Lung (tissue), 13 donors: ENCODE results near the gene CHST13. TPM values are rescaled to one million over a fixed set of nuclear protein-coding genes. Genes with fewer than 3 reads are reported as not detected.
"Not testable (repeated sequence)": the region's sequence is repeated elsewhere in the genome, so short reads cannot be mapped to it uniquely, and the experiment has no call there.

Experiments
- ATAC-seq: fragments of 200-7000 bp; cut with Tn5 transposase; one replicate; pipeline ENCODE4 v1.9.1; 2020; ENCODE audit warnings: moderate number of reproducible peaks; ENCODE audit not compliant: insufficient read depth, low FRiP score
- DNase-seq, 3 donors: peaks; one replicate each; pipeline ENCODE4 v3.0.0-alpha.2; 2013 to 2017
- H3K27ac ChIP-seq, 2 donors: one replicate each; pipeline ENCODE4 v1.5.1; 2013; ENCODE audit warnings: mild to moderate bottlenecking in 2 of 2, moderate library complexity in 2 of 2, control low read depth in 1 of 2, inconsistent platforms in 1 of 2, low read depth in 1 of 2, low read length in 1 of 2
- H3K27me3 ChIP-seq, 3 donors: one replicate each; pipeline ENCODE4 v1.5.1; 2013; ENCODE audit warnings: low read length in 2 of 3; ENCODE audit not compliant: control insufficient read depth in 3 of 3, insufficient read depth in 3 of 3
- H3K36me3 ChIP-seq, 4 donors: one replicate each; pipeline ENCODE4 v1.5.1; 2013; ENCODE audit warnings: low read length in 4 of 4, mild to moderate bottlenecking in 1 of 4, moderate library complexity in 1 of 4; ENCODE audit not compliant: control insufficient read depth in 4 of 4, insufficient read depth in 4 of 4
- H3K4me1 ChIP-seq, 5 donors: one replicate each; pipeline ENCODE4 v1.5.1; 2013; ENCODE audit warnings: low read length in 5 of 5, mild to moderate bottlenecking in 2 of 5, moderate library complexity in 1 of 5; ENCODE audit not compliant: control insufficient read depth in 5 of 5, insufficient read depth in 5 of 5
- H3K4me3 ChIP-seq: one replicate; pipeline ENCODE4 v1.5.1; 2013; ENCODE audit warnings: mild to moderate bottlenecking, control low read depth, moderate library complexity
- H3K9ac ChIP-seq, 2 donors: one replicate each; pipeline ENCODE4 v1.5.1; 2013; ENCODE audit warnings: low read length in 2 of 2, control low read depth in 1 of 2; ENCODE audit not compliant: insufficient read depth in 1 of 2
- H3K9me3 ChIP-seq, 4 donors: one replicate each; pipeline ENCODE4 v1.5.1; 2013; ENCODE audit warnings: low read length in 3 of 4, mild to moderate bottlenecking in 1 of 4, moderate library complexity in 1 of 4; ENCODE audit not compliant: control insufficient read depth in 4 of 4, insufficient read depth in 3 of 4
- CTCF ChIP-seq: IDR thresholded peaks from 2 replicates; pipeline ENCODE4 v1.5.1; 2012; ENCODE audit warnings: mild to moderate bottlenecking; ENCODE audit errors: control extremely low read depth, extremely low read depth
- WGBS, 2 donors: extraction: QIAGEN DNeasy Blood & Tissue Kit; methylation state at CpG; one replicate each; pipeline ENCODE4 v1.1.7; 2013; 5-methylcytosine and 5-hydroxymethylcytosine counted together
- polyA plus RNA-seq, 2 donors: library from polyadenylated mRNA; stranded (reverse); fragments of 200-250 nt; gene quantifications; one replicate each; pipeline ENCODE4 v1.2.1, GENCODE V29; 2013
- small RNA-seq: library from RNA; depleted of rRNA; stranded (forward); fragments of <200 nt; gene quantifications from one replicate; pipeline ENCODE3, GENCODE V24; 2014; ENCODE audit warnings: low replicate concordance
- total RNA-seq, 2 donors: library from RNA; depleted of rRNA in 1 of 2; stranded (reverse); fragments of >200 nt in 1 of 2; gene quantifications; one replicate each; pipeline ENCODE4 v1.2.1, GENCODE V29; 2014 to 2021
- donor health status: control.
- donor health status: control.
- donor health status: Bipolar disorder and iron deficiency.
- donor health status: healthy.
- donor health status: DM: yes; HTN: yes; CAD: no.

The CHST13 gene
- total and polyA plus RNA-seq, 4 donors = 0.51 to 3.6 (median 1.7) TPM

DNA sequence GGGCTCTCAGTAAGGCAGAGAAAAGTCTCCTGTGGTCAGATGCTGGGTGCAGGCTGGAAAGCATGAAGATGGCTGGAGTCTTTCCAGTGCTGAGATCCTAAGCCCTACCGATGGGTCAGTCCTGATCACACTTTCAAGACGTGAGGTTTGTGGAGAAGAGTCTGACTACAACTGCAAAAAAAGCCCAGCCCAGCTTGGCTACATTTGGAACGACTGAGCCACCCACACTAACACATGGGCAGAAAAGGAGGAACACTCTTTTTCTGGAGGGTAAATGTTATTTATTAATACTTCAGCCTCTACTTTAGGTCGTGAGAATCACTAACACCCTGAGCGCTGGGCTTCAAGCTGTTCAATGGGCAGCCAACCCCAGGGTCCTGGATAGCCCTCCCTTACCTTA lies 56.8 kb downstream of the CHST13 start:
- ATAC-seq (no peak), DNase-seq (no peak)
- no peaks in the 10 kb centered on the region for H3K36me3 ChIP-seq
- no peak overlapping the region for H3K27ac ChIP-seq
- H3K9me3 ChIP-seq = peaks cover 0 to 3% (median 1%) of the 10 kb centered on the region in 4 donors
- H3K27me3 ChIP-seq = no peaks in the 10 kb centered on the region
- no peaks in the 10 kb centered on the region for H3K4me1 ChIP-seq
- WGBS, 2 donors = 85 to 92% methylated on average over 5 of the region's 5 CpGs
- no peak overlapping the region for H3K4me3 ChIP-seq
- no peak for TF ChIP-seq CTCF
- no peak overlapping the region for H3K9ac ChIP-seq

- Histone ChIP-seq H3K4me3 (no peak overlapping the region), H3K9ac (no peak overlapping the region), H3K27ac (no peak overlapping the region), H3K27me3 (no peaks in the 10 kb centered on the region), H3K9me3 (peaks cover 0 to 3% (median 1%) of the 10 kb centered on the region in 4 donors), H3K4me1 (no peaks in the 10 kb centered on the region), H3K36me3 (no peaks in the 10 kb centered on the region)
- 82 to 93% methylated on average over 2 of the region's 2 CpGs for WGBS, 2 donors
- ATAC-seq = no peak
- DNase-seq = no peak
- TF ChIP-seq CTCF = no peak
Measured at GRCh38 chr3:126581569-126581968, 57.6 kb downstream of the CHST13 start.

- Histone ChIP-seq H3K27ac (no peak overlapping the region), H3K27me3 (no peaks in the 10 kb centered on the region), H3K4me1 (no peaks in the 10 kb centered on the region), H3K36me3 (no peaks in the 10 kb centered on the region), H3K9ac (no peak overlapping the region), H3K4me3 (no peak overlapping the region), H3K9me3 (peaks cover 0 to 3% (median 1%) of the 10 kb centered on the region in 4 donors)
- WGBS, 2 donors = 87 to 96% methylated on average over 4 of the region's 4 CpGs
- DNase-seq (no peak), ATAC-seq (no peak)
- TF ChIP-seq CTCF = no peak
Measured at GRCh38 chr3:126582311-126582710, 58.4 kb downstream of the CHST13 start.

- WGBS, 2 donors = 60 to 73% methylated on average over 5 of the region's 5 CpGs
- not testable (repeated sequence) for H3K4me3 ChIP-seq, H3K36me3 ChIP-seq, H3K9me3 ChIP-seq, H3K27me3 ChIP-seq, ATAC-seq, DNase-seq, H3K4me1 ChIP-seq, H3K9ac ChIP-seq, H3K27ac ChIP-seq
Measured at GRCh38 chr3:126591515-126591914, 67.6 kb downstream of the CHST13 start.

Small RNA genes within 50 kb of the gene (small RNA-seq; reads per million reads assigned to genes)
- gene RNA5SP138 = not detected

Other genes starting within 250 kb of the CHST13 start
- 10 to 100 TPM; 18.1 to 31.1 TPM for gene KLF15, start 166.7 kb upstream of the CHST13 start, total RNA-seq
- gene KLF15, start 166.7 kb upstream of the CHST13 start, polyA plus RNA-seq = 10 to 100 TPM; 18.2 to 31.3 TPM
- 10 to 100 TPM; 10.4 to 31.9 TPM for gene CFAP100, start 129.2 kb upstream of the CHST13 start, total RNA-seq
- gene CFAP100, start 129.2 kb upstream of the CHST13 start, polyA plus RNA-seq = 10 to 100 TPM in 1 of 2 donors, 1 to 10 TPM in 1; 7.7 to 12.5 TPM
- gene ZXDC, start 48.3 kb upstream of the CHST13 start, total RNA-seq = 10 to 100 TPM; 44.5 to 49.5 TPM
- 10 to 100 TPM; 12.9 to 15.2 TPM for gene ZXDC, start 48.3 kb upstream of the CHST13 start, polyA plus RNA-seq
- gene UROC1, start 6.4 kb upstream of the CHST13 start, total RNA-seq = under 1 TPM; 0.09 to 0.21 TPM
- gene UROC1, start 6.4 kb upstream of the CHST13 start, polyA plus RNA-seq = under 1 TPM; 0.01 to 0.08 TPM
- under 1 TPM in 1 of 2 donors, not detected in 1; 0.28 TPM for gene C3orf22, start 34.8 kb downstream of the CHST13 start, total RNA-seq
- gene C3orf22, start 34.8 kb downstream of the CHST13 start, polyA plus RNA-seq = not detected
- gene TXNRD3, start 131.0 kb downstream of the CHST13 start, total RNA-seq = 10 to 100 TPM; 11.7 to 17.0 TPM
- gene TXNRD3, start 131.0 kb downstream of the CHST13 start, polyA plus RNA-seq = 1 to 10 TPM; 6.3 to 9.1 TPM
- gene CHCHD6, start 180.1 kb downstream of the CHST13 start, total RNA-seq = 10 to 100 TPM; 12.1 to 22.6 TPM
- 10 to 100 TPM; 14.5 to 20.6 TPM for gene CHCHD6, start 180.1 kb downstream of the CHST13 start, polyA plus RNA-seq